HepG2 (cell line): ENCODE measurements around the gene ANKZF1. TPM values are rescaled to one million over a fixed set of nuclear protein-coding genes. Genes with fewer than 3 reads are reported as not detected.

Source experiments
- CCDC6 ChIP-seq: sonication (generic); formaldehyde crosslinking; IDR thresholded peaks from 2 replicates; pipeline ENCODE4 v1.8.1; 2022; ENCODE audit warnings: mild to moderate bottlenecking, missing genetic modification reagents, moderate library complexity
- CEBPG ChIP-seq: IDR thresholded peaks from 2 replicates; pipeline ENCODE4 v1.6.1; 2016
- CHD4 ChIP-seq: fragments of 200-600 bp; sonication (generic); IDR thresholded peaks from 2 replicates; pipeline ENCODE4 v1.7.0; 2017; ENCODE audit warnings: mild to moderate bottlenecking, low read length, borderline replicate concordance
- CSRNP1 ChIP-seq: sonication (generic); formaldehyde crosslinking; IDR thresholded peaks from 2 replicates; pipeline ENCODE4 v1.8.1; 2023; ENCODE audit warnings: mild to moderate bottlenecking, missing genetic modification reagents
- DNMT3B ChIP-seq: conservative IDR thresholded peaks from 2 replicates; pipeline ENCODE4 v1.6.1; 2016; ENCODE audit warnings: missing biosample characterization, control low read depth
- HINFP ChIP-seq: sonication (generic); formaldehyde crosslinking; IDR thresholded peaks from 2 replicates; pipeline ENCODE4 v1.4.0; 2020; ENCODE audit warnings: low read depth, mild to moderate bottlenecking, missing genetic modification reagents
- KLF15 ChIP-seq: sonication (generic); formaldehyde crosslinking; IDR thresholded peaks from 2 replicates; pipeline ENCODE4 v1.8.1; 2023; ENCODE audit warnings: borderline replicate concordance, mild to moderate bottlenecking, inconsistent platforms, missing genetic modification reagents, mixed read lengths
- LRRFIP1 ChIP-seq: sonication (generic); formaldehyde crosslinking; conservative IDR thresholded peaks from 2 replicates; pipeline ENCODE4 v1.4.0; 2020; ENCODE audit warnings: missing genetic modification reagents
- RORA ChIP-seq: sonication (generic); formaldehyde crosslinking; IDR thresholded peaks from 2 replicates; pipeline ENCODE4 v1.5.0; 2020; ENCODE audit warnings: mild to moderate bottlenecking, missing genetic modification reagents, moderate library complexity
- TCF12 ChIP-seq, 2 experiments: fragments of 450-650 bp in 1 of 2; sonication (generic) in 1 of 2; formaldehyde crosslinking in 1 of 2; IDR thresholded peaks; 2 replicates each; pipeline versions ENCODE4 v1.6.1 to v1.8.0; 2017 to 2022; ENCODE audit warnings: antibody characterized with exemption in 1 of 2, mild to moderate bottlenecking in 1 of 2, missing genetic modification reagents in 1 of 2, moderate library complexity in 1 of 2
- TFAP4 ChIP-seq: sonication (generic); IDR thresholded peaks from 2 replicates; pipeline ENCODE4 v1.6.1; 2016; ENCODE audit warnings: low read depth, borderline replicate concordance
- XRCC5 ChIP-seq: fragments of 200-400 bp; formaldehyde crosslinking; optimal IDR thresholded peaks from 2 replicates; pipeline ENCODE3; 2017; ENCODE audit warnings: mild to moderate bottlenecking, low read length
- ZBTB3 ChIP-seq: sonication (generic); formaldehyde crosslinking; IDR thresholded peaks from 2 replicates; pipeline ENCODE4 v1.4.0; 2020; ENCODE audit warnings: low read depth, mild to moderate bottlenecking, moderate library complexity, missing genetic modification reagents, borderline replicate concordance
- ZNF17 ChIP-seq: sonication (generic); formaldehyde crosslinking; IDR thresholded peaks from 2 replicates; pipeline ENCODE4 v1.5.0; 2020; ENCODE audit warnings: mild to moderate bottlenecking, missing genetic modification reagents
- ZNF20 ChIP-seq: sonication (generic); formaldehyde crosslinking; IDR thresholded peaks from 2 replicates; pipeline ENCODE4 v1.4.0; 2020; ENCODE audit warnings: mild to moderate bottlenecking, moderate library complexity, missing genetic modification reagents
- ZNF225 ChIP-seq: sonication (generic); formaldehyde crosslinking; IDR thresholded peaks from 2 replicates; pipeline ENCODE4 v1.4.0; 2020; ENCODE audit warnings: mild to moderate bottlenecking, missing genetic modification reagents
- ZNF3 ChIP-seq: IDR thresholded peaks from 2 replicates; pipeline ENCODE4 v1.7.0; 2017; ENCODE audit warnings: inconsistent platforms
- ZNF44 ChIP-seq: sonication (generic); formaldehyde crosslinking; IDR thresholded peaks from 2 replicates; pipeline ENCODE4 v1.5.1; 2020; ENCODE audit warnings: mild to moderate bottlenecking, missing genetic modification reagents
- ZSCAN25 ChIP-seq: sonication (generic); formaldehyde crosslinking; IDR thresholded peaks from 2 replicates; pipeline ENCODE4 v1.8.0; 2022; ENCODE audit warnings: mild to moderate bottlenecking, missing genetic modification reagents
- ZXDC ChIP-seq: sonication (generic); formaldehyde crosslinking; IDR thresholded peaks from 2 replicates; pipeline ENCODE4 v1.5.0; 2020; ENCODE audit warnings: mild to moderate bottlenecking, missing genetic modification reagents
- polyA plus RNA-seq, 8 experiments: library from polyadenylated mRNA; depleted of rRNA in 3 of 8; stranded (reverse) in 7 of 8; unstranded in 1 of 8; fragments of >200 nt; fragmentation: Illumina TruSeq in 4 of 8; extraction: Trizol in 4 of 8; gene quantifications; 2 replicates each; pipeline versions ENCODE4 v1.2.1 to v1.2.3, GENCODE V29; 2011 to 2016; ENCODE audit warnings: low read depth in 4 of 8, missing spikeins in 1 of 8, mixed read lengths in 1 of 8; ENCODE audit not compliant: insufficient read depth in 1 of 8
- total RNA-seq, 5 experiments: library from RNA; depleted of rRNA; stranded (reverse); fragments of >200 nt; fragmentation: Illumina TruSeq; extraction: Trizol; gene quantifications; 2 replicates each; pipeline ENCODE4 v1.2.3, GENCODE V29; 2016; ENCODE audit warnings: low read depth in 1 of 5

The ANKZF1 gene
- total and polyA plus RNA-seq, 2 of the 13 experiments (the other 11 are each of a cell fraction or from before 2014, with no cell fraction given) = 25.3 to 128 TPM

- TF ChIP-seq ZXDC (CRISPR knock-in tag) (0 out of 2 replicates have a peak, but pooled peaks have one; percentile 17), DNMT3B (CRISPR knock-in tag) (no peak), ZNF225 (CRISPR knock-in tag) (peak; percentile 59; the same call in 1 of the 2 replicates), ZSCAN25 (CRISPR knock-in tag) (peak; percentile 28; the same call in 1 of the 2 replicates), HINFP (CRISPR knock-in tag) (peak; percentile 73; the same call in 1 of the 2 replicates), ZNF3 (CRISPR knock-in tag) (no peak), ZNF20 (no peak), CHD4 (no peak), CSRNP1 (peak; percentile 89), LRRFIP1 (CRISPR knock-in tag) (no peak), TCF12 (IDR thresholded peaks at IDR 0.05) (no peak), TCF12 (CRISPR knock-in tag; IDR thresholded peaks at IDR 0.05) (peak; percentile 82; the same call in 1 of the 2 replicates), CCDC6 (CRISPR knock-in tag) (no peak), RORA (no peak), KLF15 (CRISPR knock-in tag) (no peak), CEBPG (no peak; the same call in 1 of the 2 replicates), TFAP4 (no peak), ZBTB3 (0 out of 2 replicates have a peak, but pooled peaks have one; percentile 74), ZNF44 (CRISPR knock-in tag) (peak; percentile 68), XRCC5 (peak; percentile 89), ZNF17 (CRISPR knock-in tag) (no peak)
Measured at GRCh38 chr2:219206328-219207133, 23.1 kb upstream of the ANKZF1 start, which contains the start of gene ZFAND2B (continued).
